Gastrocnemius medialis (tissue), 4 donors: ENCODE results near the gene RTL1. TPM values are rescaled to one million over a fixed set of nuclear protein-coding genes. Genes with fewer than 3 reads are reported as not detected.

Experiments
- ATAC-seq, 2 donors: fragments of 150-250 bp; one replicate each; pipeline ENCODE4 v1.9.1; 2016
- DNase-seq, 2 donors: peaks; one replicate each; pipeline ENCODE4 v3.0.0-alpha.2; 2019
- H3K27ac ChIP-seq, 4 donors: fragments of 200-600 bp; sonication (generic); 1 replicate in 1 of 4; 2 replicates in 3 of 4; pipeline ENCODE4 v1.5.1; 2016 to 2018; ENCODE audit warnings: mild to moderate bottlenecking in 2 of 4, moderate library complexity in 1 of 4
- H3K27me3 ChIP-seq, 3 donors: fragments of 200-600 bp; sonication (generic) in 2 of 3; 1 replicate in 1 of 3; 2 replicates in 2 of 3; pipeline versions ENCODE4 v1.5.1 to v1.6.0; 2016 to 2019; ENCODE audit warnings: mild to moderate bottlenecking in 1 of 3, moderate library complexity in 1 of 3
- H3K36me3 ChIP-seq, 2 donors: fragments of 200-600 bp; sonication (generic) in 1 of 2; one replicate each; pipeline ENCODE4 v1.5.1; 2017 to 2018
- H3K4me1 ChIP-seq, 2 donors: fragments of 200-600 bp; sonication (generic) in 1 of 2; one replicate each; pipeline ENCODE4 v1.5.1; 2016 to 2017; ENCODE audit warnings: mild to moderate bottlenecking in 2 of 2
- H3K4me3 ChIP-seq, 4 donors: fragments of 200-600 bp; sonication (generic) in 3 of 4; 1 replicate in 1 of 4; 2 replicates in 3 of 4; pipeline ENCODE4 v1.5.1; 2016 to 2019; ENCODE audit warnings: mild to moderate bottlenecking in 2 of 4
- H3K9me3 ChIP-seq, 3 donors: fragments of 200-600 bp; sonication (generic) in 2 of 3; 1 replicate in 1 of 3; 2 replicates in 2 of 3; pipeline ENCODE4 v1.5.1; 2016 to 2019
- POLR2A ChIP-seq, 2 donors: fragments of 450-650 bp; IDR thresholded peaks; one replicate each; pipeline ENCODE4 v1.6.1; 2017; ENCODE audit warnings: antibody characterized with exemption in 2 of 2, mild to moderate bottlenecking in 2 of 2, moderate library complexity in 2 of 2
- in situ Hi-C, 4 donors: fragments of 200-750 bp; cut with MboI; loops; one replicate each; pipeline versions ENCODE4 v1.15.0 to v1.8.0; 2017; ENCODE audit warnings: low sequenced_read_pairs in 4 of 4
- intact Hi-C: fragments of 100-400 bp; cut with DNase I; formaldehyde crosslinking; loops from one replicate; pipeline ENCODE4 v1.15.1; 2023; ENCODE audit warnings: low total_unique reads
- total RNA-seq, 4 donors: library from RNA; depleted of rRNA; stranded (reverse); fragments of >200 nt; gene quantifications; one replicate each; pipeline versions ENCODE4 v1.1.0 to v1.2.3, GENCODE V29; 2016
- TF ChIP-seq, protein P1 (sequence below), 5 experiments: fragments of 450-650 bp in 3 of 5; fragments of 200-600 bp in 2 of 5; sonication (generic) in 2 of 5; IDR thresholded peaks in 4 of 5; conservative IDR thresholded peaks in 1 of 5; 1 replicate in 4 of 5; 2 replicates in 1 of 5; pipeline ENCODE4 v1.5.1; 2016 to 2019; ENCODE audit warnings: antibody characterized with exemption in 5 of 5, mild to moderate bottlenecking in 3 of 5, moderate library complexity in 3 of 5

The RTL1 gene
- total RNA-seq, 4 donors from 2014 or later: not detected

DNA sequence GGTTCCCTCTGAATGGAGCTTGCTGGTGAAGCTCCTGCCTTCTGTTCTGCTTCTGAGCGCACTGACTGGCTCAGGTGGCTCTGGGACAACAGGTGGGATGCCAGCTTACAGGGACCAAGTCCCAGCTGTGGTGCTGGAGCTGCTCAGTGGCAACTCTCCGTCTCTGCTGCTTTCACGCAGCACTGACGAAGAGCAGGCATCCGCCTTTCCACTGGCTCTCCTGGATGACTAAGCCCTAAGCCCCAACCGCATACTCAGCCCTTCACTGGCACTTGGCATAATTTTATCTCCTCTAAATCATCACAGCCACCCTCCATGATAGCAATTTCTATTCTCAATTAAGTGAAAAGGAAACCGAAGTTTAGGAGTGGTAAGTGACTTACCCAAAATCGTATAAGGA, 3.7 kb upstream of the RTL1 start:
- Histone ChIP-seq H3K27me3 (peaks cover 0 to 15% (median 7%) of the 10 kb centered on the region in 3 donors), H3K27ac (no peak overlapping the region), H3K4me1 (no peaks in the 10 kb centered on the region), H3K4me3 (no peak overlapping the region), H3K9me3 (no peaks in the 10 kb centered on the region), H3K36me3 (no peaks in the 10 kb centered on the region)
- DNase-seq: no peak
- intact Hi-C loops: no loop called here
- ATAC-seq: no peak
- in situ Hi-C loops: no loop called here
- no peak for TF ChIP-seq POLR2A (IDR thresholded peaks at IDR 0.05)
- TF ChIP-seq, protein P1, sequence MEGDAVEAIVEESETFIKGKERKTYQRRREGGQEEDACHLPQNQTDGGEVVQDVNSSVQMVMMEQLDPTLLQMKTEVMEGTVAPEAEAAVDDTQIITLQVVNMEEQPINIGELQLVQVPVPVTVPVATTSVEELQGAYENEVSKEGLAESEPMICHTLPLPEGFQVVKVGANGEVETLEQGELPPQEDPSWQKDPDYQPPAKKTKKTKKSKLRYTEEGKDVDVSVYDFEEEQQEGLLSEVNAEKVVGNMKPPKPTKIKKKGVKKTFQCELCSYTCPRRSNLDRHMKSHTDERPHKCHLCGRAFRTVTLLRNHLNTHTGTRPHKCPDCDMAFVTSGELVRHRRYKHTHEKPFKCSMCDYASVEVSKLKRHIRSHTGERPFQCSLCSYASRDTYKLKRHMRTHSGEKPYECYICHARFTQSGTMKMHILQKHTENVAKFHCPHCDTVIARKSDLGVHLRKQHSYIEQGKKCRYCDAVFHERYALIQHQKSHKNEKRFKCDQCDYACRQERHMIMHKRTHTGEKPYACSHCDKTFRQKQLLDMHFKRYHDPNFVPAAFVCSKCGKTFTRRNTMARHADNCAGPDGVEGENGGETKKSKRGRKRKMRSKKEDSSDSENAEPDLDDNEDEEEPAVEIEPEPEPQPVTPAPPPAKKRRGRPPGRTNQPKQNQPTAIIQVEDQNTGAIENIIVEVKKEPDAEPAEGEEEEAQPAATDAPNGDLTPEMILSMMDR (IDR thresholded peaks at IDR 0.05 in 4 of 5, conservative IDR thresholded peaks at IDR 0.05 in 1 of 5): no peak

- in situ Hi-C loops: no loop called here
- H3K4me1 ChIP-seq: no peaks in the 10 kb centered on the region
- no peaks in the 10 kb centered on the region for H3K9me3 ChIP-seq
- no peaks in the 10 kb centered on the region for H3K36me3 ChIP-seq
- TF ChIP-seq, protein P1 (IDR thresholded peaks at IDR 0.05 in 4 of 5, conservative IDR thresholded peaks at IDR 0.05 in 1 of 5): no peak
- TF ChIP-seq POLR2A (IDR thresholded peaks at IDR 0.05): no peak
- no peak for ATAC-seq
- DNase-seq: no peak
- intact Hi-C loops: no loop called here
- peaks cover 0 to 15% (median 7%) of the 10 kb centered on the region in 3 donors for H3K27me3 ChIP-seq
- no peak overlapping the region for H3K27ac ChIP-seq
- no peak overlapping the region for H3K4me3 ChIP-seq
These were observed 2.9 kb upstream of the RTL1 start for GRCh38 chr14:100906420-100906819.

DNA sequence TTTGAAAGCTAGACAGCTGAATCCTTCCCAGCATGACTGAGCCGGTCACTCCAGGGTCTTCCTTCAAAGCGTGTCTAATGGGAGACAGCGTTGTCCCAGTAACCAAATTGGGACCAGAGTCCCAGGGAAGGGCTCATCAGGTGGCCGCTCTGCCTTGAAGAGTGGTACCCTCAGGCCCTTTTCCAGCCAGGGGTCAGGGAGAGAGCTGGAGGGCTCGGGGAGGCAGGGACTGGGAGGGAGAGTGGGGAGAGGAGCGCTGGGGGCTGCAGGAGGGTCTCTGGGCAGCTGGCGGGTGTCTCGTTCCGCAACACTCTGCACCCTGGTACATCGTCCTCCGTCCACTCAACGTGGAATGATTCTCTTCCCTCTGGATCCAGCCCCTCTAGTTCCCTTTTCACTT, 1.6 kb upstream of the RTL1 start:
- Histone ChIP-seq H3K27ac (no peak overlapping the region), H3K4me3 (no peak overlapping the region), H3K9me3 (no peaks in the 10 kb centered on the region), H3K27me3 (peaks cover 0 to 15% (median 13%) of the 10 kb centered on the region in 3 donors), H3K36me3 (no peaks in the 10 kb centered on the region), H3K4me1 (no peaks in the 10 kb centered on the region)
- DNase-seq (no peak), ATAC-seq (no peak)
- in situ Hi-C loops (no loop called here), intact Hi-C loops (no loop called here)
- TF ChIP-seq POLR2A (IDR thresholded peaks at IDR 0.05): no peak
- TF ChIP-seq, protein P1 (IDR thresholded peaks at IDR 0.05 in 4 of 5, conservative IDR thresholded peaks at IDR 0.05 in 1 of 5): no peak

- Histone ChIP-seq H3K4me3 (no peak overlapping the region), H3K27ac (no peak overlapping the region), H3K9me3 (no peaks in the 10 kb centered on the region), H3K27me3 (peaks cover 0 to 15% (median 13%) of the 10 kb centered on the region in 3 donors), H3K36me3 (no peaks in the 10 kb centered on the region), H3K4me1 (no peaks in the 10 kb centered on the region)
- intact Hi-C loops (no loop called here), in situ Hi-C loops (no loop called here)
- DNase-seq (no peak), ATAC-seq (no peak)
- TF ChIP-seq, protein P1 (IDR thresholded peaks at IDR 0.05 in 4 of 5, conservative IDR thresholded peaks at IDR 0.05 in 1 of 5): no peak
- TF ChIP-seq POLR2A (IDR thresholded peaks at IDR 0.05): no peak
These were observed 975 bp upstream of the RTL1 start for GRCh38 chr14:100904307-100905087.
